SJCRH30 (cell line): ENCODE data around the gene SEC14L1. TPM values are rescaled to one million over a fixed set of nuclear protein-coding genes. Genes with fewer than 3 reads are reported as not detected.
"Not testable (repeated sequence)": the region's sequence is repeated elsewhere in the genome, so short reads cannot be mapped to it uniquely, and the experiment has no call there.

Experiments used
- DNase-seq, 2 experiments: peaks; one replicate each; pipeline ENCODE4 v3.0.0-alpha.2; 2015 to 2020
- H3K27ac ChIP-seq: fragments of 250-450 bp; sonication (Bioruptor Pico); 2 replicates; pipeline ENCODE4 v1.5.1; 2020; ENCODE audit warnings: mild to moderate bottlenecking, moderate library complexity
- H3K27me3 ChIP-seq: fragments of 250-450 bp; sonication (Bioruptor Pico); 2 replicates; pipeline ENCODE4 v1.5.1; 2020; ENCODE audit warnings: mild to moderate bottlenecking, moderate library complexity
- H3K36me3 ChIP-seq: fragments of 250-450 bp; sonication (Bioruptor Pico); 2 replicates; pipeline ENCODE4 v1.5.1; 2020; ENCODE audit warnings: mild to moderate bottlenecking, moderate library complexity
- H3K4me1 ChIP-seq: fragments of 250-450 bp; sonication (Bioruptor Pico); 2 replicates; pipeline ENCODE4 v1.5.1; 2020; ENCODE audit warnings: mild to moderate bottlenecking, moderate library complexity
- H3K4me3 ChIP-seq: fragments of 250-450 bp; sonication (Bioruptor Pico); 2 replicates; pipeline ENCODE4 v1.5.1; 2020; ENCODE audit warnings: mild to moderate bottlenecking, moderate library complexity
- H3K9me3 ChIP-seq: fragments of 250-450 bp; sonication (Bioruptor Pico); replicated peaks from 2 replicates; pipeline ENCODE4 v1.5.1; 2020; ENCODE audit warnings: mild to moderate bottlenecking, moderate library complexity
- total RNA-seq: library from RNA; depleted of rRNA; stranded (reverse); fragments of >200 nt; shearing (Covaris generic); gene quantifications from 2 replicates; pipeline ENCODE4 v1.2.3, GENCODE V29; 2014

SEC14L1 gene
- total RNA-seq, 1 experiment from 2014 or later: 50.0 TPM

DNA sequence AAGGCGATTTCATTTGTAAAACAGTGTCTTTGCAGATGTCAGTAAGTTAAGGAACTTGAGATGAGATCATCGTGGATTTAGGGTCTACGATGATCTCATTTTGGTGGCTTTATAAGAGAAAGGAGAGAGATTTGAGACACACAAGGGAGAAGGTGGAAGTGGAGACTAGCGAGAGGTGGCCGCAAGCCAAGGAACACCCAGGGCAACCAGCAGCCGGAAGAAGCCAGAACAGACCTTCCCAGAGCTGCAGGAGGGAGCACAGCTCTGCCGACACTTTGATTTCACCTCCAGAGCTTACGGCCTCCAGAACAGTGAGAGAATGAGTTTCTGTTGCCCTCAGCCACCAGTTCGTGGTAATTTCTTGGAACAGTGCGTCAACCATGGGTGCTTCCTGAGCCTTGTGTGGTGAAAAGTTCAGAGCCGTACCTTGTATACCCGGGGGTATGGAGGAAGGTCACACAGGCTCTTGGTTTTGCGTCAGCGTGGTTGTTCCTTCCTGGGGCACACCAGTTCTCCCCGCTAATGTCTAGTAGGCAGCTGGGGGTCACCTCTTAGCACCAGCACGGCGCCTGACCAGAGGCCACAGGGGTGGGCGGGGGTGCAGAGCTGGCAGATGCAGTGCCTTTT, 12.9 kb upstream of the SEC14L1 start:
- no peak for DNase-seq
- H3K27me3 ChIP-seq: no peaks in the 10 kb centered on the region
- H3K36me3 ChIP-seq: no peaks in the 10 kb centered on the region
- H3K9me3 ChIP-seq: no peaks in the 10 kb centered on the region
- H3K4me1 ChIP-seq: peaks cover 33% of the 10 kb centered on the region
- H3K4me3 ChIP-seq: no peak overlapping the region
- no peak overlapping the region for H3K27ac ChIP-seq

DNA sequence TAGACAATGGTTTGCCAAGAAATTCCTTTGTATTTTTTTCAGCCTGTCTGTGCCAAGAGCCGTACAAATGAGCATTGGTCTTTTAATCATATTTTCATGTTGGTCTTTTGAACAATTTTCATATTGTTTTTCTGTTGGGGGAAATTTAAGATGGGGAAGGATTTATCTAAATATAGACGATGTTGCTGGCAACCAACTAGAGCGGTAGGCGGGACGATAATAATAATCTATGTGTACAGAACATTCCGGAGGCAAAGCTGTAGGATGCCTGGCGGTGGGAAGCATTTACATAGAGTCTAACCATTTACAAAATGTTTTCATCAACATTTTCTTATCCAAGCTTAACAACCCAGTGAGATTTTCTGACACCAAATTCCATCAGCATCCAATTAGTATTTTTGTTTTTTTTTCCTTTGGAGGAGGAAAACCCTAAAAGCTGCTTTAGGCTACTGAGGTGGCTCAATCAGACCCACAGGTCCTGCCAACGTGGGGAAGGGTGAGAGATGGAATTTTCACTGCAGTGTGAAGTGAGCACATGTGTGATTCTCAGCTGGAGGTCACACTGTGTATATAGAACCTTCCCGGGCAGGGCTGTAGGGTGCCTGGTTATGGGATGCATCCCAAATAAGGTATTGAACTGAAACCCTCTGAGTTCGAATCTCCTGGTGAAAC, 11.7 kb upstream of the SEC14L1 start:
- no peak for DNase-seq
- no peaks in the 10 kb centered on the region for H3K27me3 ChIP-seq
- H3K4me3 ChIP-seq: no peak overlapping the region
- no peaks in the 10 kb centered on the region for H3K9me3 ChIP-seq
- H3K4me1 ChIP-seq: peaks cover 33% of the 10 kb centered on the region
- H3K27ac ChIP-seq: no peak overlapping the region
- no peaks in the 10 kb centered on the region for H3K36me3 ChIP-seq

DNA sequence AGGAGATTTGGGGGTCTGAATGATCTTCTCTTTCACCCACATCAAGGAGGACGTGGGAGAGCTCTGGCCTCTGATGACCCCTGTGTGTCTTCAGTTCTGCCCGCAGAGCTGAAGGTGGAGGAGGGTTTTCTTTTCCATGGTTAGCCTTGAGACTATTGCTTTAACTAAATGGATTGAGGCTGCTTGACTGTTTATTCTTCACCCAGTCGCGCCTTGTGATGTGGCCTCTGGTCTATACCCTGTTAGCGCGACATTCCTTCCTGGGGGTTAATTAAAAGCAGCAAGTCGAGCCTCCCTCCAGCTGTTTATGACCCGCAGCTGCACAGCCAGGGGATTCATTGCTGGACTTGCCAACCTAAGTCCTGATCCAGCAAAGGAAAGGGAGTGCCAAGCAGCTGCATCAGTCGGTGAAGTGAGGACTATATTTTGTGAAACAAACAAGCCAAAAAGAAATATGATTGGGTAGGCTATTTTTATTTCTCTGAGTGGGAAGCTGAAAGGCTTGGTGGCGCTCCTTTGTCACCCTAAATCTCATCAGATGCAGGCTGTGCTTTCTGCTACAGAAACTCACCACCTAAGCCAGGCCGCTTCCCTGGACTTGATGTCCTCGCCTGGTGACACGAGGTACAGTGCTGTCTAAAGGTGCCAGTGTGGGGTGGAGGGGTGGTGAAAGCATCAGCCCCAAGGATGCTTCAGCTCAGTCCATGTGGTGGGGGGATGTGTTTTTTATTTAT, 11.0 kb upstream of the SEC14L1 start:
- Histone ChIP-seq H3K4me3 (no peak overlapping the region), H3K9me3 (no peaks in the 10 kb centered on the region)
- DNase-seq: peak; percentile 69 to 77

DNA sequence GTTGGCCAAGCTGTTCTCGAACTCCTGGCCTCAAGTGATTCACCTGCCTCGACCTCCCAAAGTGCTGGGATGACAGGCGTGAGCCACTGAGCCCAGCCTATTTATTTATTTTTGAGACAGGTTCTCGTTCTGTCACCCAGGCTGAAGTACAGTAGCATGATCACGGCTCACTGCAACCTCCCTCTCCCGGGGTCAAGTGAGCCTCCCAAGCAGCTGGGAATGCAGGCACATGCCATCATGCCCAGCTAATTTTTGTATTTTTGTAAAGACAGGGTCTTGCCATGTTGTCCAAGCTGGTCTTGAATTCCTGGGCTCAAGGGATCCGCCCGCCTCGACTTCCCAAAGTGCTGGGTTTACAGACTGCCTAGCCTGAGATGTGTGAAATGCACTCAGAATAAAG, 10.2 kb upstream of the SEC14L1 start:
- no peaks in the 10 kb centered on the region for H3K27me3 ChIP-seq
- no peak overlapping the region for H3K27ac ChIP-seq
- H3K4me1 ChIP-seq: peaks cover 22% of the 10 kb centered on the region
- H3K4me3 ChIP-seq: no peak overlapping the region
- H3K36me3 ChIP-seq: no peaks in the 10 kb centered on the region
- no peaks in the 10 kb centered on the region for H3K9me3 ChIP-seq
- DNase-seq: no peak

More for the DNA sequence above, 11.0 kb upstream of the SEC14L1 start:
- Histone ChIP-seq H3K36me3 (no peaks in the 10 kb centered on the region), H3K4me1 (peaks cover 28% of the 10 kb centered on the region), H3K27me3 (no peaks in the 10 kb centered on the region), H3K27ac (no peak overlapping the region)

DNA sequence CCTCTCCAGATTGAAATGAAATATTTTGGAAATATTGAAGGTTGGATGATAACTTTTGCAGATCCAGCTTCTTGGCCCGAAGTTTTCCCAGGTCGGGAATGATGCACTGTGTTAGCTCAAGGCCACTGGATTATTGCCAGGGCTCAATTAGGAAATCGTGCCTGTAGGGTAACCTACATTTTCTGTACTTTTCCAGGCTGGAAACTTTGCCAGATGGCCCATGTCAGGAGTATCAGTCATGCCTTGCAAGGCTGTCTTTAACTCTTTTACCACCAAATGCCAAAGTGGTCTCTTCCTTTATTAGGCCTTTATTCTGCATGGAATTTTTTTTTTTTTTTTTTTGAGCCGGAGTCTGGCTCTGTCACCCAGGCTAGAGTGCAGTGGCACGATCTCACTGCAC, 8.9 kb upstream of the SEC14L1 start:
- no peak for DNase-seq
- Histone ChIP-seq H3K4me1 (peaks cover 19% of the 10 kb centered on the region), H3K27me3 (no peaks in the 10 kb centered on the region), H3K4me3 (no peak overlapping the region), H3K27ac (no peak overlapping the region), H3K36me3 (no peaks in the 10 kb centered on the region), H3K9me3 (no peaks in the 10 kb centered on the region)

DNA sequence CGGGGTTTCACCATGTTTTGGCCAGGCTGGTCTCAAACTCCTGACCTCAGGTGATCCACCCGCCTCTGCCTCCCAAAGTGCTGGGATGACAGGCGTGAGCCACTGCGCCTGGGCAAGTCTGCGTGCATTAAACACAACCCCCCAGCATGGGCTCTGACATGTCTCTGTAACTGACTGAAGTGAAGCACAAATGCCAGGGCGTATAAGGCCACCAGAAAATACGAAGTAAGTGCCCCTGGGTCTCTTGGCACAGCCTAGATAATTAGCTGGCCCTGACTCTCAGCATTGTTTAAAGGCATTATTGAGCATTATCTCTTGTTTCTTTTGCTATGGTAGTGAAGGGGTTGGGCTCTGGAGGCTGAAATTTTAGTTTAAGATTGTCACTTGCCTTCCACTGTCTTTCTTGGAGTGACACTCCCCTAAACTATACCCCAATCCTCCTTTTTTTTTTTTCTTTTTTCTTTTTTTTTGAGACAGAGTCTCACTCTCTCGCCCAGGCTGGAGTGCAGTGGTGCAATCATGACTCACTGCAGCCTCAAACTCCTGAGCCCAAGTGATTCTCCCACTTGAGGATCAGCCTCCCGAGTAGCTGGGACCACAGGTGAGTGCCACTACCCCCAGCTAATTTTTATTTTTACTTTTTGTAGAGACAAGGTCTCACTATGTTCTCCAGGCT, 8.2 kb upstream of the SEC14L1 start:
- Histone ChIP-seq H3K4me3 (no peak overlapping the region), H3K27ac (no peak overlapping the region), H3K4me1 (peaks cover 19% of the 10 kb centered on the region), H3K27me3 (no peaks in the 10 kb centered on the region), H3K36me3 (no peaks in the 10 kb centered on the region), H3K9me3 (peaks cover 2% of the 10 kb centered on the region)
- no peak for DNase-seq

DNA sequence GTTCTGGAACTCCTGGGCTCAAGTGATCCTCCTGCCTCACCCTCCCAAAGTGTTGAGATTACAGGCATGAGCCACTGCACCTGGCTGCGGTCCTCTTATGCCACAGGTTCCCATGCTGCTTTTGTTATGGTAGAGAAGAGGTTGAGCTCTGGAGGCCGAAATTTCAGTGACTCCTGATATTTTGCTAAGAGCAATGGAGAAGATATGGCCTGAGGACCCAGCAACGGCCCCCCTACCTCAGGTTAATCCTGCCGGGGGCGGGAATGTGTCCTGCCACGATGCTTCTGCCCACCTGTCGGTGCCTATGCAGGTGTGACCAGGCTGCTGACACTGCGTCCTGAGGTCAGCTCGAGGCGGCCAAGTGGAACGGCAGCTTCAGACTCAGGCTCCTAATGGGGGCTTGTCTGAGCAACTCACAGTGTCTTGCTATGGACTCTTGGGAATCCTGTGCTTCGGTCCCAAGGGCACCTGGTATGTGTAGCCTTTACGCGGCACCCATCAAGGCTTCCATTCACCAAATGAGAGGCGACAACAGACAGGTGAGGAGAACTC, 7.6 kb upstream of the SEC14L1 start:
- Histone ChIP-seq H3K4me3 (no peak overlapping the region), H3K4me1 (peaks cover 19% of the 10 kb centered on the region), H3K9me3 (peaks cover 9% of the 10 kb centered on the region), H3K27me3 (no peaks in the 10 kb centered on the region), H3K36me3 (no peaks in the 10 kb centered on the region), H3K27ac (no peak overlapping the region)
- DNase-seq: no peak

DNA sequence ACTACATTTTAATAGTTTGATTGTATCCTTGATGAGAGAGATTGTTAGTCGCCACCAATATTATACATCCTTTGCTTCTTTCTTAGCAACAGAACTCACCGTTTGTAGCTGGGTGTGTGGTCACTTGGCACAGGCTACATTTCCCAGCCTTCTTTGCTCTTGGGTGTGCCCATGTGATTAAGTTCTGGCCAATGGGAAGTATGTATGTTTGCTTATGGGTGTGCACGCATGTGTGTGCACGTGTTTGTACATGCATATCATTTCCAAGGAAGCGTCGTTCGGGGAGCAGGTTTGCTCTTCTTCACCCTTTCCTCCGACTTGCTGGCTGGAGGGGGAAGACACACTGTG, 4.4 kb upstream of the SEC14L1 start:
- H3K27ac ChIP-seq: no peak overlapping the region

DNA sequence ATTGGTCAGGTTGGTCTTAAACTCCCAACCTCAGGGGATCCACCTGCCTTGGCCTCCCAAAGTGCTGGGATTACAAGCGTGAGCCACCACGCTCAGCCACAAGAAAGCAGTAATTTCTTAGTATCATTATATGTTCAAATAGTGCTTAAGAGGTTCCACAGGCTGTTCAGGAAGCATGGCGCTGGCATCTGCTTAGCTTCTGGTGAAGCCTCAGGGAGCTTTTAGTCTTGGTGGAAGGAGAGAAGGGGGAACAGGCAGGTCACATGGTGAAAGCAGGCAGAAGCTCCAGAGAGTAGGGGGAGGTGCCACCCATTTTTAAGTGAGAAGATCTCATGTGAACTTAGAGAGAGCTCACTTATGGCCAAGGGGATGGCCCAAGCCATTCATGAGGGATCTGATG, 3.7 kb upstream of the SEC14L1 start:
- no peak for DNase-seq
- H3K4me3 ChIP-seq: no peak overlapping the region
- H3K4me1 ChIP-seq: peaks cover 10% of the 10 kb centered on the region
- no peaks in the 10 kb centered on the region for H3K36me3 ChIP-seq
- H3K27me3 ChIP-seq: no peaks in the 10 kb centered on the region
- no peak overlapping the region for H3K27ac ChIP-seq
- H3K9me3 ChIP-seq: peaks cover 15% of the 10 kb centered on the region

More for the DNA sequence above, 4.4 kb upstream of the SEC14L1 start:
- Histone ChIP-seq H3K4me1 (peaks cover 3% of the 10 kb centered on the region; the same call in 1 of the 2 replicates), H3K9me3 (peaks cover 15% of the 10 kb centered on the region), H3K27me3 (no peaks in the 10 kb centered on the region), H3K4me3 (no peak overlapping the region), H3K36me3 (no peaks in the 10 kb centered on the region)
- no peak for DNase-seq

DNA sequence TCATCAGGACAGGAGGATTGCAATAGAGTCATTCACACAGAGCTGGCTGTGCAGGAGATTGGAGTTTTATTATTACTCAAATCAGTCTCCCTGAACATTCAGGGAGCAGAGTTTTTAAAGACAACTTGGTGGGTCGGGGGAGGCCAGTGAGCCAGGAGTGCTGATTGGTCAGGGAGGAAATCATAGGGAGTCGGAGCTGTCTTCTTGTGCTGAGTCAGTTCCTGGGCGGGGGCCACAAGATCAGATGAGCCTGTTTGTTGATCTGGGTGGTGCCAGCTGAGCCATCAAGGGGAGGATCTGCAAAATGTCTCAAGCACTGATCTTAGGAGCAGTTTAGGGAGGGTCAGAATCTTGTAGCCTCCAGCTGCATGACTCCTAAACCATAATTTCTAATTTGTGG, 2.9 kb upstream of the SEC14L1 start:
- H3K9me3 ChIP-seq: peaks cover 15% of the 10 kb centered on the region
- H3K4me1 ChIP-seq: peaks cover 11% of the 10 kb centered on the region
- not testable (repeated sequence) for H3K4me3 ChIP-seq, H3K27ac ChIP-seq, H3K36me3 ChIP-seq, H3K27me3 ChIP-seq, DNase-seq

DNA sequence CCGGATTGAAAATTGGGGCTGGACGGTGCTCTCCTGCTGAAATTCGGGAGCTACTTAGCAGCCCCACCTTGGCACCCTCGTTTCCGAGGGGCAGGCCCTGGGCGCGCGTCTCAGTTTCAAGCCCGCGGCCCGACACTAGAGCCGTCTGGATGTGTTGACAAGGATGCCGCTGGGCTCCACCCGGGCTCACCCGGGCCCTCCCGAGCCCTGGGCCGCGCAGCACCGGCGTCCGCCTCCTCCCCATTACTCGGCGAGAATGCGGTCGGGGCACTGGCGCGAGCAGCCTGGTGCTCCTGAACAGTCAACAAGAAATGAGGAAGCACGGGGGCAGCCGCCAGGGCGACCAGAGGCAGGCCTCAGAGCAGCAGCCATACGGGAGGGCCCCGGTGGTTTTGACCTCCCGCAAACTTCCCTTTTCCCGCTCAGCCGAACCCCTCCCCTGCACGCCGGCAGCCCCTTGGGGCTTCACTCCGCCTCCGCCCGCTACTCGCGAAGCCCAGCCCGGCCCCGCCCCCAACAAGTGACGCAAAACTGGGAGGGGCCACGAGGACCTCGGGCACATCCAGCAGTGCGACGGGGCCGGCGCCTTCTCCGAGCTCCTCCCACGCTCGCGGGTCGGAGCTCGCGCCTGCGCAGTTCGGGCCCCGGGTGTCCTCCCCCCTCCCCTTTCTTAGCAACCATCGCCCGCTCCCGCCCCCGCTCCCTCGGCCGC, 447 bp upstream of the SEC14L1 start:
- Histone ChIP-seq H3K36me3 (peaks cover 17% of the 10 kb centered on the region), H3K27ac (peak overlapping the region; percentile 85), H3K4me1 (peaks cover 15% of the 10 kb centered on the region), H3K4me3 (peak overlapping the region; percentile 61), H3K9me3 (peaks cover 15% of the 10 kb centered on the region), H3K27me3 (no peaks in the 10 kb centered on the region)
- DNase-seq: peak; percentile 100

DNA sequence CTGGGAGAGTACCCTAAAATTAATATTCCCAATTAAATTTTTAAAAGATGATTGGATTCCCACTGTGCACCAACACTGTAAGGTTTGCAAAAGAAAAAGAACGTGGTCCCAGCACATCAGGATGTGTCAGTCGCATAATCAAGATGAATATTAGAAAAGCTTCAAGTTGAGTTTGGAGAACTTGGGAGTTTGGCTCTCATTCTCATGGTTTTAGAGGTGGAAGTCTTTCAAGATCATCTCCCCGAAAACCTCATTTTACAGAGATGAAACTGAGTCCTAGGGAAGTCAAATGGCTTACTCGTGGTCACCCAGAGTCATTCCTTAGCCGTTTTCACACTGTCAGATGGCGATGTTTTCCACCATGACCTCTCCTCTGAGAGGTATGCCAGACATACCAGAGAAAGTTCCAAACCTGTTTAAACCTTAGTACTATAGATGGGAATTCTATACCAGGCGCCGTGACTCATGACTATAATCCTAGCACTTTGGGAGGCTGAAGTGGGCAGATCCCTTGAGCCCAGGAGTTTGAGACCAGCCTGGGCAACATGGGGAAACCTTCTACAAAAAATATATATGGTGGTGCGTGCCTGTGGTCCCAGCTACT, 1.2 kb downstream of the SEC14L1 start:
- Histone ChIP-seq H3K9me3 (peaks cover 15% of the 10 kb centered on the region), H3K27me3 (no peaks in the 10 kb centered on the region), H3K27ac (peak overlapping the region; percentile 64; the same call in 1 of the 2 replicates), H3K4me3 (peak overlapping the region; percentile 89), H3K36me3 (peaks cover 17% of the 10 kb centered on the region), H3K4me1 (peaks cover 26% of the 10 kb centered on the region)
- peak in 1 of 2 experiments; percentile 46 for DNase-seq

DNA sequence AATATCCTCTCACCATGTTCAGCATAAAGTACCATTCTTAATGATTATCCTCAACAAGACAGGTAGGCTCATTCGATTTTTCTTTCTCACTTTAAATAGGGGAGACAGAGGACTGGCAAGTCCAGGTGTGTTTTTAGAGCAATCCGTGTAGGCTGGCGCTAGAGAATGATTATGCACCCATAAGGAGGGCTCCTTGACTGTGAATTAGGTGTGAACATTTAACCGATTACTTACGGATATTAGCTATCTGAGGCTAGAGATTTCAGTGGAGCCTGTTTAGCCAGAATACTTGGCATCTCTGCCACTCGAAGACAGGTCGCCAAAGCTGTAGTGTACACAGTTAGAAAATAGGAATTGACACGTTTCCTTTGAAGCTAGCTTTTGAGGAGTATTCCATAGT, 1.9 kb downstream of the SEC14L1 start:
- Histone ChIP-seq H3K9me3 (peaks cover 11% of the 10 kb centered on the region), H3K27me3 (no peaks in the 10 kb centered on the region), H3K4me1 (peaks cover 26% of the 10 kb centered on the region), H3K36me3 (peaks cover 17% of the 10 kb centered on the region), H3K27ac (no peak overlapping the region), H3K4me3 (no peak overlapping the region)
- DNase-seq: no peak

DNA sequence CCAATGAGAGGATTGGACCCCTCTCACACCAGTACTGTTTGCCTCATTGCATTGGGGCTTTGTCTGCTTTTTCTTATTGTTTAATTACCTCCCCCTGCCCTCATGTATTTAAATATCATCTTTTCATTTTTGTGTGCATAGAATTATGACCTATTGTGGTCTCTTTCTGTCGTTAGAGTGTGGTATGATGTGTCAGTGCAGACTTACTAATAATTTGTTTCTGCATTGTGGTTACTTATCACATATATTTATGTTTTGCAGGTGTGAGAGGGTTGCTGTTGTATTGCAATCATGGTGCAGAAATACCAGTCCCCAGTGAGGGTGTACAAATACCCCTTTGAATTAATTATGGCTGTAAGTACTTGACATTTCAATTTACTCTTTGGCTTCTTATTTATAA, 2.5 kb downstream of the SEC14L1 start:
- no peak for DNase-seq
- H3K36me3 ChIP-seq: peaks cover 17% of the 10 kb centered on the region
- peaks cover 26% of the 10 kb centered on the region for H3K4me1 ChIP-seq
- no peak overlapping the region for H3K27ac ChIP-seq
- no peak overlapping the region for H3K4me3 ChIP-seq
- no peaks in the 10 kb centered on the region for H3K27me3 ChIP-seq
- H3K9me3 ChIP-seq: peaks cover 6% of the 10 kb centered on the region; the same call in 1 of the 2 replicates
